Skin epidermis (tissue), 12 donors: ENCODE results near the gene NUP62.
"Not testable (repeated sequence)": the region's sequence is repeated elsewhere in the genome, so short reads cannot be mapped to it uniquely, and the experiment has no call there.

Experiments used
- H3K27ac ChIP-seq, 21 experiments: fragments of 200-600 bp; sonication (generic) in 11 of 21; one replicate each; pipeline ENCODE4 v1.5.0; 2020; ENCODE audit warnings: mild to moderate bottlenecking in 3 of 21, inconsistent platforms in 2 of 21, moderate library complexity in 2 of 21
- H3K4me3 ChIP-seq, 7 experiments: fragments of 200-600 bp; sonication (generic) in 2 of 7; one replicate each; pipeline ENCODE4 v1.5.0; 2020; ENCODE audit warnings: inconsistent platforms in 2 of 7, mild to moderate bottlenecking in 2 of 7, moderate library complexity in 1 of 7

The NUP62 gene

GRCh38 chr19:49953416-49953815 lies 24.1 kb upstream of the NUP62 start:
- Histone ChIP-seq H3K27ac (no peak overlapping the region), H3K4me3 (no peak overlapping the region)

GRCh38 chr19:49952906-49953305 lies 23.6 kb upstream of the NUP62 start:
- H3K27ac ChIP-seq = no peak overlapping the region
- H3K4me3 ChIP-seq = no peak overlapping the region

GRCh38 chr19:49952479-49952836 lies 23.2 kb upstream of the NUP62 start:
- Histone ChIP-seq H3K27ac (no peak overlapping the region), H3K4me3 (no peak overlapping the region)

GRCh38 chr19:49951806-49952478 lies 22.6 kb upstream of the NUP62 start:
- H3K4me3 ChIP-seq = no peak overlapping the region
- H3K27ac ChIP-seq = no peak overlapping the region

- Histone ChIP-seq H3K27ac (no peak overlapping the region), H3K4me3 (no peak overlapping the region)
Observed at GRCh38 chr19:49950956-49951526, 21.7 kb upstream of the NUP62 start.

- Histone ChIP-seq H3K27ac (no peak overlapping the region), H3K4me3 (no peak overlapping the region)
Observed at GRCh38 chr19:49950590-49950948, 21.3 kb upstream of the NUP62 start.

- no peak overlapping the region for H3K27ac ChIP-seq
Observed at GRCh38 chr19:49949742-49950589, 20.7 kb upstream of the NUP62 start.

GRCh38 chr19:49946415-49946814 lies 17.1 kb upstream of the NUP62 start:
- H3K4me3 ChIP-seq = no peak overlapping the region
- H3K27ac ChIP-seq = no peak overlapping the region

More at GRCh38 chr19:49949742-49950589, 20.7 kb upstream of the NUP62 start:
- H3K4me3 ChIP-seq = no peak overlapping the region

- not testable (repeated sequence) for H3K4me3 ChIP-seq, H3K27ac ChIP-seq
Observed at GRCh38 chr19:49944567-49944966, 15.3 kb upstream of the NUP62 start.

GRCh38 chr19:49940482-49940791 lies 11.1 kb upstream of the NUP62 start:
- Histone ChIP-seq H3K27ac (no peak overlapping the region), H3K4me3 (no peak overlapping the region)

GRCh38 chr19:49939721-49940481 lies 10.6 kb upstream of the NUP62 start:
- no peak overlapping the region for H3K27ac ChIP-seq
- no peak overlapping the region for H3K4me3 ChIP-seq

- Histone ChIP-seq H3K4me3 (no peak overlapping the region), H3K27ac (no peak overlapping the region)
Observed at GRCh38 chr19:49938662-49939061, 9.4 kb upstream of the NUP62 start.

GRCh38 chr19:49937750-49938381 lies 8.6 kb upstream of the NUP62 start:
- Histone ChIP-seq H3K27ac (no peak overlapping the region), H3K4me3 (no peak overlapping the region)

GRCh38 chr19:49936549-49936948 lies 7.2 kb upstream of the NUP62 start:
- Histone ChIP-seq H3K27ac (no peak overlapping the region), H3K4me3 (no peak overlapping the region)

- Histone ChIP-seq H3K27ac (no peak overlapping the region), H3K4me3 (no peak overlapping the region)
Observed at GRCh38 chr19:49933643-49934042, 4.3 kb upstream of the NUP62 start.

GRCh38 chr19:49932731-49933131 lies 3.4 kb upstream of the NUP62 start:
- peak overlapping the region in 1 of 21 experiments; percentile 9 for H3K27ac ChIP-seq
- no peak overlapping the region for H3K4me3 ChIP-seq

- Histone ChIP-seq H3K4me3 (no peak overlapping the region), H3K27ac (no peak overlapping the region)
Observed at GRCh38 chr19:49932041-49932451, 2.7 kb upstream of the NUP62 start.

GRCh38 chr19:49931293-49932040 lies 2.2 kb upstream of the NUP62 start:
- Histone ChIP-seq H3K27ac (no peak overlapping the region), H3K4me3 (no peak overlapping the region)

- Histone ChIP-seq H3K27ac (peak overlapping the region in 5 of 21 experiments; percentile 8 to 98 (median 97)), H3K4me3 (peak overlapping the region in 3 of 7 experiments; percentile 74 to 98 (median 79))
Observed at GRCh38 chr19:49930483-49931011, 1.2 kb upstream of the NUP62 start.
